ENCODE results near the gene SDE2. TPM values are rescaled to one million over a fixed set of nuclear protein-coding genes. Genes with fewer than 3 reads are reported as not detected.
"Not testable (repeated sequence)": the region's sequence is repeated elsewhere in the genome, so short reads cannot be mapped to it uniquely, and the experiment has no call there.

The SDE2 gene
- total RNA-seq, 1 donor from 2014 or later, result 40.4 TPM

GRCh38 chr1:225977937-225978748 is 21.0 kb downstream of the SDE2 start:
- DNase-seq (ENCODE audit: low spot score), result no peak

GRCh38 chr1:225975146-225975545 is 24.0 kb downstream of the SDE2 start:
- not testable (repeated sequence) for DNase-seq (ENCODE audit: low spot score)

GRCh38 chr1:225974454-225974853 is 24.7 kb downstream of the SDE2 start:
- DNase-seq (ENCODE audit: low spot score), result no peak

- no peak for DNase-seq (ENCODE audit: low spot score)
Observed at GRCh38 chr1:225973158-225973557, 26.0 kb downstream of the SDE2 start.

GRCh38 chr1:225972344-225973152 is 26.6 kb downstream of the SDE2 start:
- DNase-seq (ENCODE audit: low spot score), result no peak

GRCh38 chr1:225970592-225971157 is 28.5 kb downstream of the SDE2 start:
- DNase-seq (ENCODE audit: low spot score), result not testable (repeated sequence)

- DNase-seq (ENCODE audit: low spot score), result not testable (repeated sequence)
Observed at GRCh38 chr1:225969751-225970150, 29.4 kb downstream of the SDE2 start.

- no peak for DNase-seq (ENCODE audit: low spot score)
Observed at GRCh38 chr1:225965231-225965630, 33.9 kb downstream of the SDE2 start.

GRCh38 chr1:225963735-225964530 is 35.2 kb downstream of the SDE2 start:
- no peak for DNase-seq (ENCODE audit: low spot score)

- no peak for DNase-seq (ENCODE audit: low spot score)
Observed at GRCh38 chr1:225962440-225962975, 36.6 kb downstream of the SDE2 start.

- DNase-seq (ENCODE audit: low spot score), result no peak
Observed at GRCh38 chr1:225961659-225962439, 37.3 kb downstream of the SDE2 start.

- no peak for DNase-seq (ENCODE audit: low spot score)
Observed at GRCh38 chr1:225958041-225958440, 41.1 kb downstream of the SDE2 start.

- no peak for DNase-seq (ENCODE audit: low spot score)
Observed at GRCh38 chr1:225954753-225955152, 44.4 kb downstream of the SDE2 start.

GRCh38 chr1:225953315-225953714 is 45.8 kb downstream of the SDE2 start:
- DNase-seq (ENCODE audit: low spot score), result no peak

- DNase-seq (ENCODE audit: low spot score), result no peak
Observed at GRCh38 chr1:225950905-225951497, 48.1 kb downstream of the SDE2 start.

GRCh38 chr1:225949041-225949440 is 50.1 kb downstream of the SDE2 start:
- DNase-seq (ENCODE audit: low spot score), result no peak

- no peak for DNase-seq (ENCODE audit: low spot score)
Observed at GRCh38 chr1:225946803-225947202, 52.3 kb downstream of the SDE2 start.

GRCh38 chr1:225946082-225946620 is 53.0 kb downstream of the SDE2 start:
- DNase-seq (ENCODE audit: low spot score), result no peak

- DNase-seq (ENCODE audit: low spot score), result no peak
Observed at GRCh38 chr1:225945564-225945963, 53.6 kb downstream of the SDE2 start.

- DNase-seq (ENCODE audit: low spot score), result no peak
Observed at GRCh38 chr1:225944951-225945350, 54.2 kb downstream of the SDE2 start.

Data from umbilical cord (tissue), 2 donors.